Right lobe of liver (tissue), 6 donors: ENCODE results near the gene CD58. TPM values are rescaled to one million over a fixed set of nuclear protein-coding genes. Genes with fewer than 3 reads are reported as not detected.

Experiments used
- ATAC-seq, 4 donors: fragments of 200-7000 bp; cut with Tn5 transposase; one replicate each; pipeline ENCODE4 v1.9.1; 2020; ENCODE audit warnings: mild to moderate bottlenecking in 4 of 4, moderate library complexity in 4 of 4
- DNase-seq, 3 donors: peaks; one replicate each; pipeline ENCODE4 v3.0.0-alpha.2; 2020
- H3K27ac ChIP-seq, 3 donors: fragments of 200-600 bp; one replicate each; pipeline ENCODE4 v1.8.0; 2022
- H3K27me3 ChIP-seq, 2 donors: fragments of 200-600 bp; one replicate each; pipeline ENCODE4 v1.8.0; 2022
- H3K36me3 ChIP-seq, 4 donors: fragments of 200-600 bp; sonication (generic) in 1 of 4; one replicate each; pipeline versions ENCODE4 v1.5.1 to v1.8.0; 2017 to 2022; ENCODE audit warnings: control low read depth in 1 of 4
- H3K4me1 ChIP-seq, 4 donors: fragments of 200-600 bp; sonication (generic) in 1 of 4; one replicate each; pipeline versions ENCODE4 v1.5.1 to v1.8.0; 2017 to 2022; ENCODE audit warnings: control low read depth in 1 of 4
- H3K4me3 ChIP-seq, 3 donors: fragments of 200-600 bp; one replicate each; pipeline ENCODE4 v1.8.0; 2022
- H3K9me3 ChIP-seq, 4 donors: fragments of 200-600 bp; sonication (generic) in 1 of 4; one replicate each; pipeline versions ENCODE4 v1.5.1 to v1.8.0; 2017 to 2022; ENCODE audit warnings: control low read depth in 1 of 4
- CTCF ChIP-seq, 4 donors: fragments of 200-600 bp in 3 of 4; fragments of 450-650 bp in 1 of 4; IDR thresholded peaks; one replicate each; pipeline versions ENCODE4 v1.5.1 to v1.8.0; 2016 to 2022; ENCODE audit warnings: antibody characterized with exemption in 4 of 4, mild to moderate bottlenecking in 2 of 4
- POLR2A ChIP-seq: fragments of 450-650 bp; IDR thresholded peaks from one replicate; pipeline ENCODE4 v1.6.1; 2017; ENCODE audit warnings: antibody characterized with exemption, mild to moderate bottlenecking
- WGBS: methylation state at CpG from one replicate; pipeline ENCODE4 v1.1.6; 2018; ENCODE audit warnings: low coverage, low lambda C conversion rate; ENCODE audit not compliant: insufficient coverage; ENCODE audit errors: missing lambda C conversion rate; 5-methylcytosine and 5-hydroxymethylcytosine counted together
- intact Hi-C, 2 donors: fragments of 100-400 bp; cut with DNase I; formaldehyde crosslinking; loops; one replicate each; pipeline versions ENCODE4 v1.11.2 to v1.14.1; 2022
- total RNA-seq, 6 experiments: library from RNA; depleted of rRNA in 2 of 6; stranded (reverse); fragments of >200 nt in 2 of 6; fragmentation: NEBNext Ultra II Directional in 3 of 6; extraction: Animal tissue kit (Norgen Biotek cat#: 25700) in 3 of 6; gene quantifications; one replicate each; pipeline versions ENCODE4 v1.1.0 to v1.2.4, GENCODE V29; 2016 to 2023
- donor health status: DM: no; HTN: yes; CAD: no.
- donor health status: DM: no; HTN: no; CAD: no.
- donor health status: DM: no; HTN: no; CAD: no.
- donor health status: DM: no; HTN: yes; CAD: no.
- donor health status: DM: no; HTN: yes; CAD: no.

Gene CD58
- total RNA-seq, 6 experiments from 2014 or later, result 3.5 to 13.8 (median 7.5) TPM

GRCh38 chr1:116533429-116533820 is 37.4 kb downstream of the CD58 start:
- peaks cover 0 to 7% (median 0%) of the 10 kb centered on the region in 4 donors for H3K36me3 ChIP-seq
- H3K27me3 ChIP-seq, result no peaks in the 10 kb centered on the region
- H3K9me3 ChIP-seq, result no peaks in the 10 kb centered on the region
- H3K27ac ChIP-seq, result no peak overlapping the region
- DNase-seq (no peak), ATAC-seq (no peak)
- H3K4me1 ChIP-seq, result no peaks in the 10 kb centered on the region
- no peak overlapping the region for H3K4me3 ChIP-seq
- 48% methylated on average over 3 of the region's 3 CpGs for WGBS
- intact Hi-C loops, result no loop called here
- TF ChIP-seq CTCF (IDR thresholded peaks at IDR 0.05), result no peak
- no peak for TF ChIP-seq POLR2A

- Histone ChIP-seq H3K27ac (no peak overlapping the region), H3K9me3 (no peaks in the 10 kb centered on the region), H3K4me1 (no peaks in the 10 kb centered on the region), H3K4me3 (no peak overlapping the region), H3K36me3 (peaks cover 0 to 7% (median 0%) of the 10 kb centered on the region in 4 donors), H3K27me3 (no peaks in the 10 kb centered on the region)
- intact Hi-C loops, result no loop called here
- 84% methylated on average over 23 of the region's 23 CpGs for WGBS
- no peak for DNase-seq
- ATAC-seq, result no peak
- TF ChIP-seq CTCF (IDR thresholded peaks at IDR 0.05) (no peak), POLR2A (no peak)
These were observed 38.0 kb downstream of the CD58 start for GRCh38 chr1:116532671-116533428.

DNA sequence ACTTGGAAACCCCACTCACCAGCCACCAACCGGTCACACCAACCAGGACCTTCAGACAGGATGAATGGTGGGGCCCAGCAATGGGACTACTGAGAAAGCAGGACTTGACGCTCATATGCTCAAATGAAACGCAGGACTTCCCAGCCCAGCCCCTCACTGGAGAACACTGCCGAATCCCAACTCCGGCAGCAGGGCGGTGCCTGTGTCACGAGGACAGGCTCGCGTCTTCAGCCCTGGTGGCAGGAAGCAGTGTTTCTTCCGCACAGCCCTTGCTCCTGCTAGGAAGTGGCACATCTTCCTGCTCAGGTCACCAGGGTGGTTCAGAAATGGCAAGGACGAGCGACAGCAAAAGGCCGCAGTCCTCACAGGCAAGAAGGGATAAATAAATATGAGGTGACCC is 38.9 kb downstream of the CD58 start:
- no peak for DNase-seq
- 81% methylated on average over 7 of the region's 13 CpGs for WGBS

DNA sequence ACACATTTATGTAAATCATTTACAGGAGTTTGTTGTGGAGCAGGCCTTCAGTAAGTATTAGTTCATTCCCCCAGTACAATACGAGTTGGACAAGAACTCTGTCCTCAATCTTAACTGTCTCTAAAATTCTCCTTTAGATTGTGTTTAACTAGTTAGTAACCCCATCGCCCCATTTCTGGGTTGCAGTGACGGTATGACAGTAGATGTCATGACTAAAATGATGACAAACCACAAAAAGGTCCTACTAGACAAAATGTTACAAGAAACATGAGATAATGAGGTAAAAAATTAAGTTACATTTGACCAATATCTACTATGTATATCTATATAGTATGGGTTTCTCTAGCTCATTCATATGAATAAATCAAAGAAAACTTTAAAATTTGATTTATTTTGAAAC is 41.1 kb downstream of the CD58 start:
- Histone ChIP-seq H3K36me3 (peaks cover 0 to 6% (median 0%) of the 10 kb centered on the region in 4 donors), H3K4me3 (no peak overlapping the region), H3K4me1 (no peaks in the 10 kb centered on the region), H3K27ac (no peak overlapping the region), H3K9me3 (no peaks in the 10 kb centered on the region), H3K27me3 (no peaks in the 10 kb centered on the region)
- TF ChIP-seq POLR2A (no peak), CTCF (IDR thresholded peaks at IDR 0.05) (no peak)
- 77% methylated on average over 3 of the region's 3 CpGs for WGBS
- intact Hi-C loops, result no loop called here
- ATAC-seq (no peak), DNase-seq (no peak)

More for the DNA sequence above, 38.9 kb downstream of the CD58 start:
- intact Hi-C loops, result no loop called here
- H3K36me3 ChIP-seq, result peaks cover 0 to 7% (median 0%) of the 10 kb centered on the region in 4 donors
- H3K4me3 ChIP-seq, result no peak overlapping the region
- peak in 3 of 4 donors; percentile 33 to 57 (median 57) for ATAC-seq
- H3K4me1 ChIP-seq, result no peaks in the 10 kb centered on the region
- no peaks in the 10 kb centered on the region for H3K27me3 ChIP-seq
- no peaks in the 10 kb centered on the region for H3K9me3 ChIP-seq
- no peak overlapping the region for H3K27ac ChIP-seq
- TF ChIP-seq POLR2A (no peak), CTCF (IDR thresholded peaks at IDR 0.05) (no peak)
